ENCODE results near the gene RBM43. TPM values are rescaled to one million over a fixed set of nuclear protein-coding genes. Genes with fewer than 3 reads are reported as not detected.

Gene RBM43
- total and polyA plus RNA-seq, 2 of the 4 experiments (the other 2 are of a cell fraction): 1.6 to 3.6 TPM

GRCh38 chr2:151287513-151288250, 26.0 kb upstream of the RBM43 start:
- Histone ChIP-seq H3K4ac (ENCODE audit: low read depth, low read length) (no peak overlapping the region), H2AK9ac (replicated peaks; ENCODE audit: low read depth, low read length, poor library complexity) (no peak overlapping the region), H2AK5ac (ENCODE audit: low read depth, low read length) (no peak overlapping the region), H2AFZ (replicated peaks; ENCODE audit: low read length, poor library complexity) (no peak overlapping the region), H3K27ac (ENCODE audit: insufficient read depth, low read length) (no peak overlapping the region), H2BK20ac (ENCODE audit: low read depth, low read length) (no peak overlapping the region), H3K56ac (ENCODE audit: extremely low read depth, insufficient read depth, low read length) (no peak overlapping the region), H3K9me1 (ENCODE audit: insufficient read depth, low read length) (no peaks in the 10 kb centered on the region), H3K4me1 (ENCODE audit: control insufficient read depth, insufficient read depth, low read length) (peaks cover 2% of the 10 kb centered on the region; the same call in 1 of the 2 replicates), H3K18ac (ENCODE audit: low read depth, low read length) (no peak overlapping the region), H4K8ac (ENCODE audit: low read depth in 2 of 2, low read length in 2 of 2) (no peak overlapping the region), H3K23ac (ENCODE audit: low read depth, low read length) (no peak overlapping the region), H3K36me3 (ENCODE audit: control insufficient read depth, insufficient read depth, low read length) (no peaks in the 10 kb centered on the region), H2BK15ac (ENCODE audit: low read depth, low read length) (no peak overlapping the region), H3K14ac (replicated peaks; ENCODE audit: low read depth, low read length) (no peak overlapping the region), H3K9ac (ENCODE audit: low read depth, low read length) (no peak overlapping the region), H3K4me2 (ENCODE audit: low read depth, low read length) (no peak overlapping the region), H2BK5ac (ENCODE audit: low read depth, low read length, poor library complexity, severe bottlenecking) (no peak overlapping the region), H3K9me3 (ENCODE audit: control insufficient read depth, insufficient read depth, low read length) (no peaks in the 10 kb centered on the region), H2BK120ac (ENCODE audit: low read depth, low read length) (no peak overlapping the region), H4K91ac (ENCODE audit: insufficient read depth, low read depth, low read length) (no peak overlapping the region), H3K4me3 (ENCODE audit: insufficient read depth, low read depth, low read length) (no peak overlapping the region), H3K79me1 (ENCODE audit: low read depth in 1 of 2, low read length in 2 of 2) (peaks cover 6 to 16% of the 10 kb centered on the region in 2 experiments; a peak in 2 of 4 replicates), H3K27me3 (ENCODE audit: control insufficient read depth, insufficient read depth, low read length) (no peaks in the 10 kb centered on the region), H4K5ac (ENCODE audit: low read depth, low read length) (no peak overlapping the region), H4K20me1 (ENCODE audit: insufficient read depth, low read length) (no peaks in the 10 kb centered on the region)
- 91% methylated on average over 4 of the region's 5 CpGs; no CpG with 5 or more reads in 1 of the 2 experiments for WGBS, 2 experiments (ENCODE audit: extremely low coverage in 2 of 2, insufficient read length in 1 of 2)
- BruUV-seq (replicated peaks): no TSS peak
- intact Hi-C loops (cut with micrococcal nuclease): no loop called here
- ATAC-seq (ENCODE audit: low read depth) (no peak), DNase-seq (no peak)
- dilution Hi-C loops (cut with HindIII; ENCODE audit: low sequenced_read_pairs, unreplicated experiment): no loop called here
- ChIA-PET POLR2A (ENCODE audit: unreplicated experiment) (no interaction called here), CTCF (no interaction called here)
- in situ Hi-C loops (cut with MboI; ENCODE audit: low sequenced_read_pairs): no loop called here
- TF ChIP-seq RCOR1 (IDR thresholded peaks at IDR 0.05; ENCODE audit: insufficient replicate concordance, low read length): no peak
- no peak for TF ChIP-seq POLR2A (IDR thresholded peaks at IDR 0.05; ENCODE audit: low read depth, low read length)
- TF ChIP-seq MAFK (IDR thresholded peaks at IDR 0.05; ENCODE audit: low read depth, low read length): no peak
- no peak for TF ChIP-seq RFX5 (IDR thresholded peaks at IDR 0.05; ENCODE audit: low read depth, low read length)
- TF ChIP-seq CTCF (conservative IDR thresholded peaks at IDR 0.05; ENCODE audit: low read depth, low read length): no peak
- TF ChIP-seq MXI1 (IDR thresholded peaks at IDR 0.05; ENCODE audit: borderline replicate concordance, low read depth, low read length): no peak
- TF ChIP-seq FOS (IDR thresholded peaks at IDR 0.05; ENCODE audit: low read depth, low read length): no peak
- TF ChIP-seq MAZ (IDR thresholded peaks at IDR 0.05; ENCODE audit: borderline replicate concordance, low read depth, low read length): no peak
- no peak for TF ChIP-seq BHLHE40 (IDR thresholded peaks at IDR 0.05; ENCODE audit: low read depth, low read length)
- no peak for TF ChIP-seq USF2 (IDR thresholded peaks at IDR 0.05; ENCODE audit: low read depth, low read length)
- no peak for TF ChIP-seq SMC3 (IDR thresholded peaks at IDR 0.05; ENCODE audit: low read depth, low read length)
- TF ChIP-seq NFE2L2 (IDR thresholded peaks at IDR 0.05; ENCODE audit: low read depth, low read length): no peak
- no peak for TF ChIP-seq CEBPB (IDR thresholded peaks at IDR 0.05; ENCODE audit: low read depth, low read length)
- no peak for TF ChIP-seq RAD21 (IDR thresholded peaks at IDR 0.05; ENCODE audit: low read length)
- no peak for TF ChIP-seq CHD1 (IDR thresholded peaks at IDR 0.05; ENCODE audit: low read depth, low read length)
- no peak for TF ChIP-seq ELK1 (IDR thresholded peaks at IDR 0.05; ENCODE audit: borderline replicate concordance, low read depth, low read length)
